RPMI8226 (cell line): ENCODE measurements around the gene HSF2.
"Not testable (repeated sequence)": the region's sequence is repeated elsewhere in the genome, so short reads cannot be mapped to it uniquely, and the experiment has no call there.

Experiments
- DNase-seq: peaks from one replicate; pipeline ENCODE4 v3.0.0-alpha.2; 2015

HSF2 gene

DNA sequence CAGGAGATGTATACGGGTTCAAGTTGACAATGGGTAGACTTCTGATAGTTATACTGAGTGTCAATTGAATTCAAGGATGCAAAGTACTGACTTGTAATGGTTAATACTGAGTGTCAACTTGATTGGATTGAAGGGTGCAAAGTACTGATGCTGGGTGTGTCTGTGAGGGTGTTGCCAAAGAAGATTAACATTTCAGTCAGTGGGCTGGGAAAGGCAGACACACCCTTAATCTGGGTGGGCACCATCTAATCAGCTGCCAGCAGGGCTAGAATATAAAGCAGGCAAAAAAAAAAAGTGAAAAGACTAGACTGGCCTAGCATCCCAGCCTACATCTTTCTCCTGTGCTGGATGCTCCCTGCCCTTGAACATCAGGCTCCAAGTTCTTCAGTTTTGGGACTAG lies 55.7 kb downstream of the HSF2 start:
- not testable (repeated sequence) for DNase-seq

GRCh38 chr6:122458087-122458486 lies 58.6 kb downstream of the HSF2 start:
- no peak for DNase-seq

GRCh38 chr6:122459240-122459639 lies 59.8 kb downstream of the HSF2 start:
- no peak for DNase-seq

DNA sequence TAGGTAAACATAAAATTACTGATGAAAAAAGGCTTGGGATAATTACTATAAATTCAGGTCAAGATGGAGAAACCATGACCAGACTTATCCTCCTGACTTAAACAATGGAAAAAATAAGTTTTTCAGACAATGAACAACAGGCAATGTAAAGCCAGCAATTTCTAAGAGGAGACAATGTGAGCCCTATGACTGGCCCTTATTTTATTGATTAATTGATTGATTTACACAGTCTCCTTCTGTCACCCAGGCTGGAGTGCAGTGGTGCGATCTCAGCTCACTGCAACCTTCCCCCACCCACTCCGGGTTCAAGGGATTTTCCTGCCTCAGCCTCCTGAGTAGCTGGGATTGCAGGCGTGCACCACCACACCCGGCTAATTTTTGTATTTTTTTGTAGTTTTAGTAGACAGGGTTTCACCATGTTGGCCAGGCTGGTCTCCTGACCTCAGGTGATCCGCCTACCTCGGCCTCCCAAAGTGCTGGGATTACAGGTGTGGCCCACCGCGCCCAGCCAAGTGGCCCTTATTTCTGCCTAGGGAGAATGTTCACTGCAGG lies 60.5 kb downstream of the HSF2 start:
- DNase-seq, result not testable (repeated sequence)

DNA sequence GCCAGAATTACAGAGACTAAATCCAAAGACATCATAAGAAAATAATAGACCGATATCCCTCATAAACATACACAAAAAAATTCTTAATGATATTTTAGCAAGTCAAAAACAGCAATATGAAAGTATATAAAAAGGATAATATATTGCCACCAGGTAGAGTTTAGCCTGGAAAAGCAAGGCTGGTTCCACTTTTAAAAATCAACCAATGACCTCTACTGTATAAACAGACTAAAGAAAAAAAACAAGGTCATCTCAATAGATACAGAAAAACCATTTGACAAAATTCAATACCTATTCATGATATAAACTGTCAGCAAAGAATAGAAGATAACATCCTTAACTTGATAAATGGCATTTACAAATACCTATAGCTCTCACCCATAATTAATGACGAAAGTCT lies 62.4 kb downstream of the HSF2 start:
- DNase-seq, result no peak

DNA sequence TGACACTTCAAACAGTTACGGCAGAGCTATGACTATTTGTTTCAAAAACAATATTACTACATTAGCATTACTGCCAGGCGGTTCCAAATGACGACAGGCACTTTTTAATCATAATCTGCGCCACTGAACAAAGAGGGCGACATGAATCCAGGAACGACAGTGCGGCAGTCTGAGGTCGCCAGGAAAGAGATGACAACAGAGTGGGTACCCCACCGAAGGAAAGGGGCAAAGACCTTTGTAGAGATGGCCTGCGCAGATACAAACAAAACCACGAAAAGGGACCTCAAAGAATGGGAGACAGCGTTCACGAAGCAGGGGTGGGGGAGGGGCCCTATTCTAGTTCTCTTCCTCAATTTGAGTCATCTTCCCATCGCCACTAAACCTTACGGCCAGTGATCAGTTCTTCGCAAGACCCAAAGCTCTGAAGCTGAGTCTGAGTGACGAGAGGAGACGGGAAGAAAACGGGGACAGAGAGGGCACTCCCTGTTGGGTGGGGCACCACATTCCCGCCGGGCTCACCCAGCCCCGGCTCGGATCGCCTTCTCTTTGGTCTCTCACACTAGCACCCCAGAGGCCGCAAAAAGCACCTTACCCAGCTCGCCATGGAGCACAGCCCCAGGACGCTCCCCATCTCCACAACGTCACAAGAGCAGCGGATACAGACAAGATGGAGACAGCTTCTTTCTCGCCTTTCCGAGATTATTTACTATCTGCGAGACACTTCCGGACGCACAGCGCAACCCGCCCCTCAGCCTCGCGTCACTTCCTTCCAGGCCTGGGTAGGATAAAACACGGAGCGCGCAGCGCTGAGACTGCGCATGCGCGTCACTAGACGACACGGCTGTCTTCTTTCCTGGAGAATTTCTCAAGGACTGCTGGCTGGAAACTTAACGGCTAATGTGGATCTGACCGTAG lies 71.9 kb downstream of the HSF2 start, which contains the start of gene SERINC1:
SERINC1 (minus strand) TSS at position 701 of the 915 bp plus-strand sequence; CDS start at position 631, 70 bp downstream.
- peak; percentile 91 for DNase-seq

GRCh38 chr6:122472022-122472340 lies 72.5 kb downstream of the HSF2 start:
- DNase-seq, result no peak

GRCh38 chr6:122476131-122476530 lies 76.7 kb downstream of the HSF2 start:
- DNase-seq, result peak; percentile 4

GRCh38 chr6:122482750-122483080 lies 83.3 kb downstream of the HSF2 start:
- no peak for DNase-seq
